HL-60 (cell line): ENCODE measurements around the gene JUN.

ENCODE experiments used
- DNase-seq, 2 experiments: peaks; one replicate each; pipeline ENCODE4 v3.0.0-alpha.2; 2010 to 2020; ENCODE audit warnings: low read depth in 1 of 2, low spot score in 1 of 2
- H3K27ac ChIP-seq: fragments of 250-450 bp; sonication (Bioruptor Pico); replicated peaks from 2 replicates; pipeline ENCODE4 v1.5.1; 2020; ENCODE audit warnings: mild to moderate bottlenecking, moderate library complexity
- H3K27me3 ChIP-seq: fragments of 250-450 bp; sonication (Bioruptor Pico); 2 replicates; pipeline ENCODE4 v1.5.1; 2021; ENCODE audit warnings: mild to moderate bottlenecking, moderate library complexity; ENCODE audit not compliant: insufficient read depth, poor library complexity, severe bottlenecking
- H3K4me3 ChIP-seq: replicated peaks from 2 replicates; pipeline ENCODE4 v1.5.1; 2011; ENCODE audit warnings: mild to moderate bottlenecking, control low read depth, low read length; ENCODE audit not compliant: insufficient read depth
- CTCF ChIP-seq: IDR thresholded peaks from one replicate; pipeline ENCODE4 v1.5.1; 2011; ENCODE audit warnings: low read length, control low read depth, inconsistent platforms; ENCODE audit not compliant: insufficient read depth
- GABPA ChIP-seq: IDR thresholded peaks from 2 replicates; pipeline ENCODE4 v1.6.1; 2012; ENCODE audit warnings: low read depth
- POLR2AphosphoS5 ChIP-seq: IDR thresholded peaks from 2 replicates; pipeline ENCODE4 v1.6.1; 2012; ENCODE audit warnings: low read depth
- REST ChIP-seq: IDR thresholded peaks from 2 replicates; pipeline ENCODE4 v1.6.1; 2012; ENCODE audit warnings: low read depth; ENCODE audit not compliant: insufficient replicate concordance
- SPI1 ChIP-seq: IDR thresholded peaks from 2 replicates; pipeline ENCODE4 v1.6.1; 2012; ENCODE audit warnings: low read depth, mild to moderate bottlenecking, borderline replicate concordance

JUN gene

GRCh38 chr1:58753431-58753866, 30.4 kb downstream of the JUN start:
- no peaks in the 10 kb centered on the region for H3K27me3 ChIP-seq
- no peak overlapping the region for H3K4me3 ChIP-seq
- H3K27ac ChIP-seq, result no peak overlapping the region
- DNase-seq, result no peak
- TF ChIP-seq POLR2AphosphoS5 (no peak), SPI1 (no peak), GABPA (no peak), CTCF (no peak), REST (no peak)

- Histone ChIP-seq H3K4me3 (no peak overlapping the region), H3K27me3 (no peaks in the 10 kb centered on the region), H3K27ac (no peak overlapping the region)
- no peak for TF ChIP-seq POLR2AphosphoS5
- no peak for TF ChIP-seq REST
- TF ChIP-seq CTCF, result no peak
- no peak for TF ChIP-seq SPI1
- TF ChIP-seq GABPA, result no peak
- DNase-seq, result no peak
Measured at GRCh38 chr1:58749646-58750045, 34.2 kb downstream of the JUN start.

GRCh38 chr1:58748666-58749065, 35.2 kb downstream of the JUN start:
- Histone ChIP-seq H3K4me3 (no peak overlapping the region), H3K27ac (no peak overlapping the region), H3K27me3 (no peaks in the 10 kb centered on the region)
- DNase-seq, result no peak
- TF ChIP-seq SPI1, result no peak
- no peak for TF ChIP-seq GABPA
- no peak for TF ChIP-seq REST
- no peak for TF ChIP-seq POLR2AphosphoS5
- TF ChIP-seq CTCF, result no peak
